ENCODE results near the gene CFAP46.

DNA sequence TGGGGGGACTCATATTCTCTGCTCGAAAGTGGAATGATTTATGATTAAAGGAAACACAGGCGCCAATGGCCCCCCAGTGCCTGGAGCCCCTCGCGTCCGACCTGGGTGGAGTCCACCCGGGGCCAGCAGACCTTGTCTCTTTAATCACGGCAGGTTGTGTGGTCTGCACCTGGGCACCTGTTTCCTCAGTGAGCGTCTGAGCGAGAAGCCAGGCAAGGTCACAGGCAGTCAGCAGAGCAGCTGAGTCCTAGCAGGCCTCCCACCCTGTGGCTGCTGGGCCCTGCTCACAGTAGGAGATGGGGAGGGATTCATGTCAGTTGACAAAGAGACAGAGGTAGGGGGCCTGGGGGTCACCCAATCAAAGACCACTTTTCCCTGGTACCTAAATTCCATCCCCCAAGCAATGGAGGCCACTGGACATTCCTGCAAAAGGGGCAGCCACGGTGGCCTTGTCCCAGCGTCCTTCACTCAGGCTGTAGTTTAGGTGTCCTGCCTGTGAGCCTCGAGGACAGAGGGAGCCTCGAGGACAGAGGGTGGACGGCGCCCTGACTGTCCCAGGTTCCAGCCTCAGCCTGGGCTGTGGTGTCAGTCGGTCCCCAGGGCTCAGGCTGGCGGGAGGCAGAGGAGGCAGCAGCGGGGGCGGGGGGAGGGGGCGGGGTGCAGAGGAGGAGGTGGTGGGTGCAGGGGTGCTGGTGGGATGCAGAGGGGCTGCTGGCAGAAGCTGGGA, 49.5 kb upstream of the CFAP46 start:
- TF ChIP-seq, protein P1, sequence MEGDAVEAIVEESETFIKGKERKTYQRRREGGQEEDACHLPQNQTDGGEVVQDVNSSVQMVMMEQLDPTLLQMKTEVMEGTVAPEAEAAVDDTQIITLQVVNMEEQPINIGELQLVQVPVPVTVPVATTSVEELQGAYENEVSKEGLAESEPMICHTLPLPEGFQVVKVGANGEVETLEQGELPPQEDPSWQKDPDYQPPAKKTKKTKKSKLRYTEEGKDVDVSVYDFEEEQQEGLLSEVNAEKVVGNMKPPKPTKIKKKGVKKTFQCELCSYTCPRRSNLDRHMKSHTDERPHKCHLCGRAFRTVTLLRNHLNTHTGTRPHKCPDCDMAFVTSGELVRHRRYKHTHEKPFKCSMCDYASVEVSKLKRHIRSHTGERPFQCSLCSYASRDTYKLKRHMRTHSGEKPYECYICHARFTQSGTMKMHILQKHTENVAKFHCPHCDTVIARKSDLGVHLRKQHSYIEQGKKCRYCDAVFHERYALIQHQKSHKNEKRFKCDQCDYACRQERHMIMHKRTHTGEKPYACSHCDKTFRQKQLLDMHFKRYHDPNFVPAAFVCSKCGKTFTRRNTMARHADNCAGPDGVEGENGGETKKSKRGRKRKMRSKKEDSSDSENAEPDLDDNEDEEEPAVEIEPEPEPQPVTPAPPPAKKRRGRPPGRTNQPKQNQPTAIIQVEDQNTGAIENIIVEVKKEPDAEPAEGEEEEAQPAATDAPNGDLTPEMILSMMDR (conservative IDR thresholded peaks at IDR 0.05; ENCODE audit: low read length): no peak
- no peak for TF ChIP-seq EZH2phosphoT487 (IDR thresholded peaks at IDR 0.05; ENCODE audit: borderline replicate concordance, low read depth, low read length)
